NCI-H345 treated with DMSO at 0.1 percent for 48 hours (cell line): ENCODE results near the gene KCNAB1.
A peak's percentile ranks its signal among the peaks of the same experiment; 100 is the strongest.

Source experiments
- DNase-seq: peaks from one replicate; lab custom pipeline; 2025; ENCODE audit not compliant: unreplicated experiment; lab: John Stamatoyannopoulos, UW

Gene KCNAB1

GRCh38 chr3:156483002-156483401 is 362.6 kb downstream of the KCNAB1 start:
- DNase-seq, result no peak

- DNase-seq, result no peak
Observed at GRCh38 chr3:156483426-156483825, 363.0 kb downstream of the KCNAB1 start.

- no peak for DNase-seq
Observed at GRCh38 chr3:156483961-156484787, 363.8 kb downstream of the KCNAB1 start.

GRCh38 chr3:156488767-156489166 is 368.4 kb downstream of the KCNAB1 start:
- DNase-seq, result no peak

GRCh38 chr3:156489462-156489911 is 369.1 kb downstream of the KCNAB1 start:
- no peak for DNase-seq

GRCh38 chr3:156491192-156491591 is 370.8 kb downstream of the KCNAB1 start:
- DNase-seq, result no peak

- DNase-seq, result no peak
Observed at GRCh38 chr3:156492801-156493261, 372.5 kb downstream of the KCNAB1 start.

GRCh38 chr3:156493887-156494286 is 373.5 kb downstream of the KCNAB1 start:
- DNase-seq, result no peak

GRCh38 chr3:156495816-156496215 is 375.4 kb downstream of the KCNAB1 start:
- DNase-seq, result no peak

GRCh38 chr3:156497326-156497725 is 376.9 kb downstream of the KCNAB1 start:
- DNase-seq, result no peak

- no peak for DNase-seq
Observed at GRCh38 chr3:156498307-156498706, 377.9 kb downstream of the KCNAB1 start.

GRCh38 chr3:156507285-156507684 is 386.9 kb downstream of the KCNAB1 start:
- DNase-seq, result no peak

- peak; percentile 10 for DNase-seq
Observed at GRCh38 chr3:156509189-156510174, 389.1 kb downstream of the KCNAB1 start.

- DNase-seq, result no peak
Observed at GRCh38 chr3:156511987-156512677, 391.8 kb downstream of the KCNAB1 start.

- no peak for DNase-seq
Observed at GRCh38 chr3:156513619-156514018, 393.2 kb downstream of the KCNAB1 start.

GRCh38 chr3:156516284-156516683 is 395.9 kb downstream of the KCNAB1 start:
- DNase-seq, result no peak

GRCh38 chr3:156516961-156517360 is 396.6 kb downstream of the KCNAB1 start:
- no peak for DNase-seq

- DNase-seq, result no peak
Observed at GRCh38 chr3:156518726-156519125, 398.3 kb downstream of the KCNAB1 start.

GRCh38 chr3:156519758-156520162 is 399.4 kb downstream of the KCNAB1 start:
- DNase-seq, result no peak

GRCh38 chr3:156522673-156523072 is 402.3 kb downstream of the KCNAB1 start:
- DNase-seq, result no peak

GRCh38 chr3:156525808-156526207 is 405.4 kb downstream of the KCNAB1 start:
- DNase-seq, result no peak
